ENCODE results near the gene CUX1. TPM values are rescaled to one million over a fixed set of nuclear protein-coding genes. Genes with fewer than 3 reads are reported as not detected.

CUX1 gene
- total RNA-seq, 4 donors from 2014 or later = 56.9 to 124 (median 93.2) TPM

GRCh38 chr7:102004229-102004628 is 186.8 kb downstream of the CUX1 start:
- intact Hi-C loops (cut with DNase I; ENCODE audit: low total_unique reads) (no loop called here), in situ Hi-C loops (cut with MboI; ENCODE audit: low pct_ligation_motif_present in 1 of 4, low pct_unique_long_range_greater_than_20kb in 1 of 4, low sequenced_read_pairs in 3 of 4) (no loop called here)
- H3K27me3 ChIP-seq = no peaks in the 10 kb centered on the region
- H3K4me1 ChIP-seq = peaks cover 2 to 10% (median 7%) of the 10 kb centered on the region in 4 donors
- H3K36me3 ChIP-seq = no peaks in the 10 kb centered on the region
- WGBS, 2 donors (ENCODE audit: low coverage in 1 of 2) = 61% methylated on average over 4 of the region's 4 CpGs; no CpG with 5 or more reads in 1 of the 2 donors
- no peaks in the 10 kb centered on the region for H3K9me3 ChIP-seq
- TF ChIP-seq EP300 (IDR thresholded peaks at IDR 0.05; ENCODE audit: low read depth) (no peak), POLR2AphosphoS5 (IDR thresholded peaks at IDR 0.05) (no peak), POLR2A (IDR thresholded peaks at IDR 0.05) (no peak), CTCF (IDR thresholded peaks at IDR 0.05) (no peak)
- no peak overlapping the region for H3K4me3 ChIP-seq
- no peak overlapping the region for H3K27ac ChIP-seq
- no peak for DNase-seq

GRCh38 chr7:102004848-102005247 is 187.4 kb downstream of the CUX1 start:
- Histone ChIP-seq H3K4me3 (no peak overlapping the region), H3K4me1 (peaks cover 3 to 10% (median 7%) of the 10 kb centered on the region in 4 donors), H3K27me3 (no peaks in the 10 kb centered on the region), H3K27ac (no peak overlapping the region), H3K9me3 (no peaks in the 10 kb centered on the region), H3K36me3 (no peaks in the 10 kb centered on the region)
- intact Hi-C loops (cut with DNase I; ENCODE audit: low total_unique reads) = no loop called here
- DNase-seq = no peak
- TF ChIP-seq EP300 (IDR thresholded peaks at IDR 0.05; ENCODE audit: low read depth) (no peak), POLR2AphosphoS5 (IDR thresholded peaks at IDR 0.05) (no peak), POLR2A (IDR thresholded peaks at IDR 0.05) (no peak), CTCF (IDR thresholded peaks at IDR 0.05) (no peak)
- WGBS, 2 donors (ENCODE audit: low coverage in 1 of 2) = 80 to 90% methylated on average over 2 to 7 of the region's 7 CpGs
- in situ Hi-C loops (cut with MboI; ENCODE audit: low pct_ligation_motif_present in 1 of 4, low pct_unique_long_range_greater_than_20kb in 1 of 4, low sequenced_read_pairs in 3 of 4) = no loop called here

GRCh38 chr7:102005933-102006480 is 188.6 kb downstream of the CUX1 start:
- DNase-seq = no peak
- WGBS, 2 donors (ENCODE audit: low coverage in 1 of 2) = 73 to 91% methylated on average over 3 to 23 of the region's 23 CpGs
- Histone ChIP-seq H3K27me3 (no peaks in the 10 kb centered on the region), H3K36me3 (no peaks in the 10 kb centered on the region), H3K9me3 (no peaks in the 10 kb centered on the region), H3K27ac (no peak overlapping the region), H3K4me1 (peaks cover 3 to 10% (median 7%) of the 10 kb centered on the region in 4 donors), H3K4me3 (no peak overlapping the region)
- in situ Hi-C loops (cut with MboI; ENCODE audit: low pct_ligation_motif_present in 1 of 4, low pct_unique_long_range_greater_than_20kb in 1 of 4, low sequenced_read_pairs in 3 of 4) (no loop called here), intact Hi-C loops (cut with DNase I; ENCODE audit: low total_unique reads) (no loop called here)
- no peak for TF ChIP-seq CTCF (IDR thresholded peaks at IDR 0.05)
- TF ChIP-seq POLR2A (IDR thresholded peaks at IDR 0.05) = no peak
- no peak for TF ChIP-seq EP300 (IDR thresholded peaks at IDR 0.05; ENCODE audit: low read depth)
- no peak for TF ChIP-seq POLR2AphosphoS5 (IDR thresholded peaks at IDR 0.05)

GRCh38 chr7:102006695-102007094 is 189.3 kb downstream of the CUX1 start:
- no peak for TF ChIP-seq POLR2A (IDR thresholded peaks at IDR 0.05)
- no peak for TF ChIP-seq CTCF (IDR thresholded peaks at IDR 0.05)
- no peak for TF ChIP-seq EP300 (IDR thresholded peaks at IDR 0.05; ENCODE audit: low read depth)
- TF ChIP-seq POLR2AphosphoS5 (IDR thresholded peaks at IDR 0.05) = no peak
- H3K9me3 ChIP-seq = no peaks in the 10 kb centered on the region
- WGBS, 2 donors (ENCODE audit: low coverage in 1 of 2) = 95% methylated on average over 15 of the region's 15 CpGs; no CpG with 5 or more reads in 1 of the 2 donors
- no peak for DNase-seq
- intact Hi-C loops (cut with DNase I; ENCODE audit: low total_unique reads) = no loop called here
- no peaks in the 10 kb centered on the region for H3K36me3 ChIP-seq
- no peaks in the 10 kb centered on the region for H3K27me3 ChIP-seq
- in situ Hi-C loops (cut with MboI; ENCODE audit: low pct_ligation_motif_present in 1 of 4, low pct_unique_long_range_greater_than_20kb in 1 of 4, low sequenced_read_pairs in 3 of 4) = no loop called here
- H3K4me3 ChIP-seq = no peak overlapping the region
- peaks cover 3 to 10% (median 7%) of the 10 kb centered on the region in 4 donors for H3K4me1 ChIP-seq
- no peak overlapping the region for H3K27ac ChIP-seq
